ENCODE measurements around the gene ITGB7. TPM values are rescaled to one million over a fixed set of nuclear protein-coding genes. Genes with fewer than 3 reads are reported as not detected.

The ITGB7 gene
- total RNA-seq, 1 experiment from 2014 or later = 0.09 TPM

- no peak for DNase-seq (ENCODE audit: low spot score)
Observed at GRCh38 chr12:53145383-53146260, 61.4 kb downstream of the ITGB7 start.

GRCh38 chr12:53143355-53143754, 63.7 kb downstream of the ITGB7 start:
- no peak for DNase-seq (ENCODE audit: low spot score)

Other genes starting within 250 kb of the ITGB7 start
- 290 and 314 TPM in 2 replicates for gene EIF4B, start 200.8 kb downstream of the ITGB7 start, total RNA-seq (2014; rRNA removed; shearing (Covaris generic))
- gene TNS2, start 157.2 kb downstream of the ITGB7 start, total RNA-seq (2014; rRNA removed; shearing (Covaris generic)) = 18.9 and 24.5 TPM in 2 replicates
- gene SPRYD3, start 127.9 kb downstream of the ITGB7 start, total RNA-seq (2014; rRNA removed; shearing (Covaris generic)) = 15.2 and 19.6 TPM in 2 replicates
- 104 and 147 TPM in 2 replicates for gene IGFBP6, start 109.6 kb downstream of the ITGB7 start, total RNA-seq (2014; rRNA removed; shearing (Covaris generic))
- gene SOAT2, start 103.8 kb downstream of the ITGB7 start, total RNA-seq (2014; rRNA removed; shearing (Covaris generic)) = 0.17 TPM in 1 of 2 replicates, not detected in the other
- 3.0 and 15.2 TPM in 2 replicates for gene ZNF740, start 26.5 kb downstream of the ITGB7 start, total RNA-seq (2014; rRNA removed; shearing (Covaris generic))
- gene CSAD, start 26.3 kb downstream of the ITGB7 start, total RNA-seq (2014; rRNA removed; shearing (Covaris generic)) = 2.6 and 9.2 TPM in 2 replicates
- 19.2 and 25.0 TPM in 2 replicates for gene RARG, start 25.0 kb upstream of the ITGB7 start, total RNA-seq (2014; rRNA removed; shearing (Covaris generic))
- 19.1 and 29.4 TPM in 2 replicates for gene ESPL1, start 61.0 kb upstream of the ITGB7 start, total RNA-seq (2014; rRNA removed; shearing (Covaris generic))
- gene PFDN5, start 88.3 kb upstream of the ITGB7 start, total RNA-seq (2014; rRNA removed; shearing (Covaris generic)) = 407 and 456 TPM in 2 replicates
- gene MYG1, start 92.4 kb upstream of the ITGB7 start, total RNA-seq (2014; rRNA removed; shearing (Covaris generic)) = 65.1 and 74.0 TPM in 2 replicates
- gene AAAS, start 114.4 kb upstream of the ITGB7 start, total RNA-seq (2014; rRNA removed; shearing (Covaris generic)) = 48.4 and 62.9 TPM in 2 replicates
- 0.05 TPM in 1 of 2 replicates, not detected in the other for gene SP7, start 129.1 kb upstream of the ITGB7 start, total RNA-seq (2014; rRNA removed; shearing (Covaris generic))
- 30.2 and 32.8 TPM in 2 replicates for gene SP1, start 172.9 kb upstream of the ITGB7 start, total RNA-seq (2014; rRNA removed; shearing (Covaris generic))
- gene AMHR2, start 216.6 kb upstream of the ITGB7 start, total RNA-seq (2014; rRNA removed; shearing (Covaris generic)) = 0.57 TPM in 1 of 2 replicates, not detected in the other
- 75.2 and 180 TPM in 2 replicates for gene PRR13, start 234.5 kb upstream of the ITGB7 start, total RNA-seq (2014; rRNA removed; shearing (Covaris generic))
- gene PCBP2, start 244.9 kb upstream of the ITGB7 start, total RNA-seq (2014; rRNA removed; shearing (Covaris generic)) = 107 and 137 TPM in 2 replicates

Data from A172 (cell line).